ENCODE measurements around the gene TAGLN2. TPM values are rescaled to one million over a fixed set of nuclear protein-coding genes. Genes with fewer than 3 reads are reported as not detected.

TAGLN2 gene
- total and polyA plus RNA-seq, 9 of the 15 experiments (the other 6 are each of a cell fraction or from before 2014, with no cell fraction given): 192 to 683 (median 455) TPM

GRCh38 chr1:159930216-159930615 lies 4.9 kb upstream of the TAGLN2 start:
- Histone ChIP-seq H4K20me1 (replicated peaks; ENCODE audit: control insufficient read depth, insufficient read depth, low read length) (no peaks in the 10 kb centered on the region; the same call in 1 of the 2 replicates), H3K27ac (ENCODE audit: extremely low read depth, low read depth, low read length) (no peak overlapping the region), H3K9me3 (replicated peaks; ENCODE audit: control insufficient read depth, insufficient read depth, low read depth, low read length) (no peaks in the 10 kb centered on the region), H2AFZ (ENCODE audit: low read depth, low read length) (peak overlapping the region; percentile 94), H3K79me2 (ENCODE audit: control insufficient read depth, insufficient read depth, low read length) (peaks cover 3% of the 10 kb centered on the region), H3K4me3 (no peak overlapping the region), H3K27me3 (ENCODE audit: control insufficient read depth in 2 of 2, insufficient read depth in 2 of 2, low read length in 2 of 2) (peaks cover 9 to 41% of the 10 kb centered on the region in 2 experiments; a peak in 4 of 5 replicates), H3K9ac (ENCODE audit: insufficient read depth in 1 of 2, low read depth in 2 of 2, low read length in 2 of 2) (0 out of 4 replicates have a peak overlapping the region, but pooled peaks of 1 of the 2 experiments have one; percentile 18), H3K4me2 (ENCODE audit: insufficient read depth, low read length) (peak overlapping the region; percentile 71; the same call in 1 of the 2 replicates), H3K4me1 (replicated peaks in 1 of 2; ENCODE audit: control insufficient read depth in 2 of 2, insufficient read depth in 2 of 2, low read length in 2 of 2) (peaks cover 4 to 51% of the 10 kb centered on the region in 2 experiments; a peak in 3 of 5 replicates), H3K9me1 (ENCODE audit: control insufficient read depth, insufficient read depth, low read length) (no peaks in the 10 kb centered on the region), H3K36me3 (ENCODE audit: control insufficient read depth, insufficient read depth, low read length) (no peaks in the 10 kb centered on the region)
- ChIA-PET CTCF (ENCODE audit: low intra/inter-chr PET ratio) (no interaction called here), POLR2A (interaction anchor here (0.6 to 1.2 kb wide), 5 partner anchors 9 to 777 kb away, joined by 3 to 5 read pairs (median 4); no protein-coding TSS in a partner anchor)
- in situ Hi-C loops (cut with MboI): no loop called here
- FAIRE-seq: no peak
- TF ChIP-seq PTTG1 (tag; IDR thresholded peaks at IDR 0.05; ENCODE audit: low read depth) (no peak), BACH1 (tag; IDR thresholded peaks at IDR 0.05) (no peak), MAFK (IDR thresholded peaks at IDR 0.05; ENCODE audit: low read length) (no peak), MIER1 (IDR thresholded peaks at IDR 0.05; ENCODE audit: low read depth) (no peak), NBN (IDR thresholded peaks at IDR 0.05; ENCODE audit: low read depth) (no peak), POLR2B (IDR thresholded peaks at IDR 0.05; ENCODE audit: low read depth, partially characterized antibody) (no peak), ZNF121 (CRISPR knock-in tag; conservative IDR thresholded peaks at IDR 0.05) (no peak)
- TF ChIP-seq, protein P1, sequence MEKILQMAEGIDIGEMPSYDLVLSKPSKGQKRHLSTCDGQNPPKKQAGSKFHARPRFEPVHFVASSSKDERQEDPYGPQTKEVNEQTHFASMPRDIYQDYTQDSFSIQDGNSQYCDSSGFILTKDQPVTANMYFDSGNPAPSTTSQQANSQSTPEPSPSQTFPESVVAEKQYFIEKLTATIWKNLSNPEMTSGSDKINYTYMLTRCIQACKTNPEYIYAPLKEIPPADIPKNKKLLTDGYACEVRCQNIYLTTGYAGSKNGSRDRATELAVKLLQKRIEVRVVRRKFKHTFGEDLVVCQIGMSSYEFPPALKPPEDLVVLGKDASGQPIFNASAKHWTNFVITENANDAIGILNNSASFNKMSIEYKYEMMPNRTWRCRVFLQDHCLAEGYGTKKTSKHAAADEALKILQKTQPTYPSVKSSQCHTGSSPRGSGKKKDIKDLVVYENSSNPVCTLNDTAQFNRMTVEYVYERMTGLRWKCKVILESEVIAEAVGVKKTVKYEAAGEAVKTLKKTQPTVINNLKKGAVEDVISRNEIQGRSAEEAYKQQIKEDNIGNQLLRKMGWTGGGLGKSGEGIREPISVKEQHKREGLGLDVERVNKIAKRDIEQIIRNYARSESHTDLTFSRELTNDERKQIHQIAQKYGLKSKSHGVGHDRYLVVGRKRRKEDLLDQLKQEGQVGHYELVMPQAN (IDR thresholded peaks at IDR 0.05; ENCODE audit: borderline replicate concordance): no peak
- no peak for ATAC-seq
- intact Hi-C loops (cut with micrococcal nuclease): no loop called here
- BruUV-seq (replicated peaks): no TSS peak
- WGBS (ENCODE audit: insufficient coverage, low coverage, missing lambda C conversion rate): 54% methylated on average over 10 of the region's 11 CpGs
- no peak for DNase-seq (ENCODE audit: extremely low read depth in 1 of 4, low spot score in 3 of 4)
